ENCODE results near the gene KRTAP8-1. TPM values are rescaled to one million over a fixed set of nuclear protein-coding genes. Genes with fewer than 3 reads are reported as not detected.

Gene KRTAP8-1
- total RNA-seq, 4 donors from 2014 or later: not detected

GRCh38 chr21:30793581-30794314 lies 19.3 kb downstream of the KRTAP8-1 start:
- TF ChIP-seq CTCF (IDR thresholded peaks at IDR 0.05) (no peak), EP300 (IDR thresholded peaks at IDR 0.05) (no peak), POLR2A (IDR thresholded peaks at IDR 0.05) (no peak)

GRCh38 chr21:30779249-30779648 lies 33.8 kb downstream of the KRTAP8-1 start:
- Histone ChIP-seq H3K4me3 (no peak overlapping the region), H3K27me3 (no peaks in the 10 kb centered on the region), H3K27ac (no peak overlapping the region), H3K36me3 (no peaks in the 10 kb centered on the region), H3K9me3 (peaks cover 0 to 5% (median 0%) of the 10 kb centered on the region in 4 donors), H3K4me1 (no peaks in the 10 kb centered on the region)
- WGBS, 2 donors: 72 to 86% methylated on average over 1 of the region's 1 CpG
- TF ChIP-seq POLR2A (IDR thresholded peaks at IDR 0.05) (no peak), EP300 (IDR thresholded peaks at IDR 0.05) (no peak), CTCF (IDR thresholded peaks at IDR 0.05) (no peak)
- DNase-seq (ENCODE audit: low spot score in 2 of 2): no peak

More at GRCh38 chr21:30793581-30794314, 19.3 kb downstream of the KRTAP8-1 start:
- Histone ChIP-seq H3K27me3 (no peaks in the 10 kb centered on the region), H3K4me1 (no peaks in the 10 kb centered on the region), H3K9me3 (no peaks in the 10 kb centered on the region), H3K4me3 (no peak overlapping the region), H3K27ac (no peak overlapping the region), H3K36me3 (no peaks in the 10 kb centered on the region)
- DNase-seq (ENCODE audit: low spot score in 2 of 2): no peak
- WGBS, 2 donors: 75 to 80% methylated on average over 2 of the region's 2 CpGs

GRCh38 chr21:30769724-30770431 lies 43.2 kb downstream of the KRTAP8-1 start:
- no peaks in the 10 kb centered on the region for H3K4me1 ChIP-seq
- TF ChIP-seq EP300 (IDR thresholded peaks at IDR 0.05): no peak
- TF ChIP-seq CTCF (IDR thresholded peaks at IDR 0.05): no peak
- no peak for TF ChIP-seq POLR2A (IDR thresholded peaks at IDR 0.05)
- no peak overlapping the region for H3K4me3 ChIP-seq
- H3K9me3 ChIP-seq: peaks cover 0 to under 1% (median 0%) of the 10 kb centered on the region in 4 donors
- H3K36me3 ChIP-seq: no peaks in the 10 kb centered on the region
- H3K27me3 ChIP-seq: no peaks in the 10 kb centered on the region
- no peak overlapping the region for H3K27ac ChIP-seq
- DNase-seq (ENCODE audit: low spot score in 2 of 2): no peak
- WGBS, 2 donors: 89 to 91% methylated on average over 4 of the region's 4 CpGs

Small RNA genes within 50 kb of the gene (small RNA-seq; reads per million reads assigned to genes)
- gene AP000244.1: not detected
- not detected for gene KRTAP8-2P
- gene KRTAP8-3P: not detected

Other genes starting within 250 kb of the KRTAP8-1 start
- not detected for gene KRTAP22-2, start 222.9 kb downstream of the KRTAP8-1 start, total RNA-seq
- gene KRTAP6-3, start 220.8 kb downstream of the KRTAP8-1 start, total RNA-seq: not detected
- gene KRTAP6-2, start 214.4 kb downstream of the KRTAP8-1 start, total RNA-seq: not detected
- gene KRTAP22-1, start 212.2 kb downstream of the KRTAP8-1 start, total RNA-seq: not detected
- gene KRTAP6-1, start 199.3 kb downstream of the KRTAP8-1 start, total RNA-seq: not detected
- gene KRTAP20-1, start 196.8 kb downstream of the KRTAP8-1 start, total RNA-seq: not detected
- not detected for gene KRTAP20-4, start 192.6 kb downstream of the KRTAP8-1 start, total RNA-seq
- gene KRTAP20-2, start 178.1 kb downstream of the KRTAP8-1 start, total RNA-seq: not detected
- not detected for gene KRTAP20-3, start 170.4 kb downstream of the KRTAP8-1 start, total RNA-seq
- not detected for gene KRTAP21-3, start 94.5 kb downstream of the KRTAP8-1 start, total RNA-seq
- gene KRTAP21-2, start 66.0 kb downstream of the KRTAP8-1 start, total RNA-seq: not detected
- gene KRTAP21-1, start 57.8 kb downstream of the KRTAP8-1 start, total RNA-seq: not detected
- not detected for gene KRTAP7-1, start 16.5 kb upstream of the KRTAP8-1 start, total RNA-seq
- gene KRTAP11-1, start 68.3 kb upstream of the KRTAP8-1 start, total RNA-seq: under 1 TPM in 1 of 4 donors, not detected in 3; 0.59 TPM
- gene KRTAP19-8, start 225.2 kb upstream of the KRTAP8-1 start, total RNA-seq: not detected

All from tibial nerve (tissue), 4 donors.